Measurements from ENCODE around the gene PLCB1.

GRCh38 chr20:8505476-8506200 lies 373.6 kb downstream of the PLCB1 start:
- TF ChIP-seq CTCF (IDR thresholded peaks at IDR 0.05): no peak
- TF ChIP-seq POLR2A (IDR thresholded peaks at IDR 0.05): no peak

Data from breast epithelium (tissue), 3 donors.